Skin epidermis (tissue), 12 donors: ENCODE measurements around the gene MMAA.
"Not testable (repeated sequence)": the region's sequence is repeated elsewhere in the genome, so short reads cannot be mapped to it uniquely, and the experiment has no call there.

ENCODE experiments used
- H3K27ac ChIP-seq, 21 experiments: fragments of 200-600 bp; sonication (generic) in 11 of 21; one replicate each; pipeline ENCODE4 v1.5.0; 2020; ENCODE audit warnings: mild to moderate bottlenecking in 3 of 21, inconsistent platforms in 2 of 21, moderate library complexity in 2 of 21
- H3K4me3 ChIP-seq, 7 experiments: fragments of 200-600 bp; sonication (generic) in 2 of 7; one replicate each; pipeline ENCODE4 v1.5.0; 2020; ENCODE audit warnings: inconsistent platforms in 2 of 7, mild to moderate bottlenecking in 2 of 7, moderate library complexity in 1 of 7

The MMAA gene

DNA sequence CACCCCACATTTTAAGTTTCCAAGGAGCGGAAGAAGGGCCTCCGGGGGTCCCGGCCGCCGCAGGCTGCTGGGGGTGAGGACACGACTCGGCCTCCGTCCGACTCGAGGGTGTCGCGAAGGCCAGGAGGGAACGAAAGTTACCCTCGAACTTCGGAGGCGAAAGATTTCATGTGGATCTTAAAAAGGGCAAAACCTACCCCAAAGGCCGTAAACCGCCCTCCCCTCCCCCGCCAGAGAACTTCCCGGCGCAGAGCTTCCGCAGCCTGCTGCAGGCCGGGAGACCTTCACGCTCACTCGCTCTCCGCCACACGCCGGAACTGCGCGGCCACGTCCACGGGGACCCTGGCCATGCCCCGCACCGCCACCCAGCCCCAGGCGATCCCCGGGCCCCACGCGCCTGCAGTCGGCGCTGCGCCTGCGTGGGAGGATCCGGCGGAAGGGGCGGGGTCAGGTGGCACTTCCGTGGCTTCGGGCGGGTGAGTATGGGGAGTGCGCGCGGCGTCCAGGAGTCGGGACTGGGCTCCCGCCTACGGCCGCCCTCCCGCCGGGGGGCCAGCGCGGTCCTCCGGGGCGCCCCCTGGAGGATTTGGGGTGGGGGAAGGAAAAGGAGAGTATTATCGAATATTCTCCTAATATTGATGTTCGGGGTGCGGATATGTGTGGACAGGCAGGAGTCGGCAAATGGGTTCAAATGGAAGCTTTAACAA lies at the start of gene MMAA:
Gene MMAA (plus strand): TSS at position 454 of the 707 bp plus-strand sequence. CDS start 19,755 bp downstream, outside the sequence.
- Histone ChIP-seq H3K27ac (peak within 1 kb of the TSS; percentile 90 to 99 (median 97)), H3K4me3 (peak within 1 kb of the TSS; percentile 58 to 81 (median 72))

DNA sequence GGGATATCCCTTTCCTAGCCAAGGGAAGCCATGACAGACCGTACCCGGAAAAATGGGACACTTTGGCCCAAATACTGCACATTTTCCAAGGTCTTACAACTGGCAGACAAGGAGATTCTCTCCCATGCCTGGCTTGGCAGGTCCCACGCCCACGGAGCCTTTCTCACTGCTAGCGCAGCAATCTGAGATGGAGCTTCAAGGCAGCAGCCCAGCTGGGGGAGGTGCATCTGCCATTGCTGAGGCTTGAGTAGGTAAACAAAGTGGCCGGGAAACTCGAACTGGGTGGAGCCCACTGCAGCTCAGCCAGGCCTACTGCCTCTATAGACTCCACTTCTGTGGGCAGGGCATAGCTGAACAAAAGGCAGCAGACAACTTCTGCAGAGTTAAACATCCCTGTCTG lies 44.6 kb upstream of the MMAA start:
- not testable (repeated sequence) for H3K27ac ChIP-seq, H3K4me3 ChIP-seq

DNA sequence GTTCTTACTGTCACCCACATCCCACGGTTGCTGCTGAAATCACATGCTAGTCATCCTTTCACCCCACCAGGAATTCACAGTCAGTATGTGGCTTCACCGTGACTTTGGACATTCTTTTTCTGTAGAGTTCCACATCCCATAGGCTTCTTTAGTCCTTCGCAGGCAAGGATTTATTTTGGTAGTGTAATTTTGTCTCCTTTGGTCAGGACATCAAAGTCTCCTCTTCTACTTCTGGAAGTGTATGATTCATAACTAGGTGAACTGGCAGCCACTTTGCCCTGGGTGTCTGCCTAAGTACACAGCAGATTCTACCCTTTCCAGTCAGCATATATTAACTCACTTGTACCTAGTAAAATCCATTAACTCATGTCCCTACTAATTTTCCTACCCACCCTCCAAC lies 38.3 kb upstream of the MMAA start:
- H3K4me3 ChIP-seq: no peak overlapping the region
- H3K27ac ChIP-seq: no peak overlapping the region

DNA sequence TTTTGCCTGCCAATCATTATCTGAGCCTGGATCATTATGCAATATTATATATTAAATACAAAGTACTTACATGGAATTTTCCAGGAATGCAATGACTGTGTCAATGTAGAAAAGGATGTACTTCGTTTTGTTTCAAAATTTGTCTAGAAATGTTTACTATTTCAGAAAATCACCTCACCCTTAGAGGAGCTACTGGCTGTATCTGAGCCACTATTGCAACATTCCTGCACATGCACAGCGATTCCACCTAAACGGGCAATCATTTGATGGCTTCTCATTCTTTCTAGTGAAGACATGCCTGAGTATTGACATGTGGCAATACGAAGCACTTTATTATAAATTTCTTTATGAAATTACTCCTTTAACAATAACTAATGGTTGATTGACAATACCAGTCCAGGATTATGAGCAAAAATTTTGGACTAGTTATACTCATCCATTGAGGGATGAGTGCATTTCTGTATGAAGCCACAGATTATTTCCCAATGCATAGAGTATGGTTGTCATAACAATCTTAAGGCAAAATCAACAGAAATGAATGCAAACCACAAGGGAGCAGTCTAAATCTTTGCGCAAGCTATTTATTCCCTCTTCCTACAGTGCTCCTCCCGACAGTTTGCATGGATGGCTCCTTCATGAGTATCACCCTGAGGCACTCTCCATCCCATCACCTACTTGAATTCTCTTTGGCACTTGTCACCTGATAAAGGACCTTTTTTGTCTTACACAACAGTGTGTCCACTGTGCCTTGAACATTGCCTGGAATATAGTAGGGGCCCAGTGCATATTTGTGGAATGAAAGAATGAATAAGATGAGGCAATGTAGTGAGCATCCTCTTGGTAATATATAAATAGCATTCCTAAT lies 35.8 kb upstream of the MMAA start:
- H3K27ac ChIP-seq: no peak overlapping the region
- H3K4me3 ChIP-seq: no peak overlapping the region

DNA sequence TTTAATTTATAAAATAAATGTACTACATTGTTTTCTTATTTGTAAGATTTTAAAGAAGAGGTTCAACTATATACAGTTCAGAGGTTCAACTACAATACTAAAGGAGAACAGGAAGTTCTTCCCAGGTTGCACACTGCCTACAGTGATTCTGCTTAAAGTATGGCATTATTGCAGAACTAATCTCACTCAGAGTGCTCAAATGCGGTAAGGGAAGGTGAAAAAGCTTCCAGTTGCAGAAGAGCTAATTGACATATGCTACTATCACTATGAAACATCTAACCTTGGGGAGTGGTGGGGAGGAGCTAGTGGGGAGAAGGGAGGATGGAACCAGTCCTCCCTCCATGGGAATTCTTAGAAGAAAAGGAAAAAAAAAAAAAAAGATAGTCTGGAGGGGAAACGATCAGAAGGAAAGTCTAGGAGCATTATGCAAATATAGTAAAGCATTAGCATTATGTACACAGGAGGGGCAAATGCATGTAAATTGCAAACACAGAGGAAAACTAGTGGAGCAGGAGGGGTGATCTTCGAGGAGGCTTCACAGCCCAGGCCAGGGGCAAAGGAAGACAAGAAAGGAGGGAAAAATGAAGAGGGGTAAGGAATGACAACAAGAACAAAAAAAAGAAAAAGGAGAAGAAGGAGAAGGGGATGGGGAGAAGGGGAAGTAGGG lies 32.0 kb upstream of the MMAA start:
- no peak overlapping the region for H3K27ac ChIP-seq

DNA sequence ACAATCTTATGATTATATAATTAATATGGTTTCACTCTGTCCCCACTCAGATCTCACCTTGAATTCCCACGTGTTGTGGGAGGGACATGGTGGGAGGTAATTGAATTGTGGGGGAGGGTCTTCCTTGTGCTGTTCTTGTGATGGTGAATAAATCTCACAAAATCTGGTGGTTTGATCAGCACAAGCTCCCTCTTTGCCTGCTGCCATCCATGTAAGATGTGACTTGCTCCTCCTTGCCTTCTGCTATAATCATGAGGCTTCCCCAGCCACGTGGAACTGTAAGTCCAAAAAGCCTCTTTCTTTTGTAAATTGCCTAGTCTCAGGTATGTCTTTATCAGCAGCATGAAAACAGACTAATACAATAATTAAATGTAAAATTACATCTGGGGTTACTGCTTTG lies 29.8 kb upstream of the MMAA start:
- H3K4me3 ChIP-seq, H3K27ac ChIP-seq: not testable (repeated sequence)

More for the DNA sequence above, 32.0 kb upstream of the MMAA start:
- H3K4me3 ChIP-seq: no peak overlapping the region

DNA sequence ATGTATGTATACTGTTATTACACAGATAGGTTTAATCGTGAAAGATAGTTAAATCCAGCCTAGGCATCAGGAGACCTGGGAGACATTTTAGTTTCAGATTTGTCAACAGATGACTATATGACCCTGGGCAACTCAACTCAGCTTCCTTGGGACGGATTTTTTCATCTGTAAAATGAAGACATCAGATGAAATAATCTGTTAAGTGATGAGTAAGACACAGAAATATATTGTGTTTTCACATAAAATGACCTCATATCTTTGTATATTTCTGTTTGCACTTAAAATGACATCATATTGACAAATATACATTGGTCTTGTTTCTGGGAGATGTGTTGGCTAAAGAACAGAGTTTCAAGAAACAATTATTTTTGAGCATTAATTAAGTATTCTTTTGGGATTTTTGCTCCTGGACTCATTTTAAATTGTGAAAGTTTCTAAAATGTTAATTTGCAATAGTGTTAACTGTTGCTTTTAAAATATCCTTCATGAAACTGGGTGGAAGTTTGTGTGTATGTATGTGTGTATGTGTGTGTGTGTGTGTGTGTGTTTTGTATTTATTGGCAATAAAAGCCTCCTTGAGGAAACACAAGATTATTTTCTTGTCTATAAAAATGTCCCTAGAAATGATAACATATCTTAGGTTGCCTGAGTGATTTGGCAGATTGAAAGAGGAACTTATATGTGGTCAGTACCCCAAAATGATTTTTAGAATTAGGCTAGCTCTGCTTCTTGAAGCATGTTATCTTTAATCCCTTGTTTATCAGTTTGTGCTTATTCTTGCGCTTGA lies 29.1 kb upstream of the MMAA start:
- H3K27ac ChIP-seq: no peak overlapping the region
- no peak overlapping the region for H3K4me3 ChIP-seq

DNA sequence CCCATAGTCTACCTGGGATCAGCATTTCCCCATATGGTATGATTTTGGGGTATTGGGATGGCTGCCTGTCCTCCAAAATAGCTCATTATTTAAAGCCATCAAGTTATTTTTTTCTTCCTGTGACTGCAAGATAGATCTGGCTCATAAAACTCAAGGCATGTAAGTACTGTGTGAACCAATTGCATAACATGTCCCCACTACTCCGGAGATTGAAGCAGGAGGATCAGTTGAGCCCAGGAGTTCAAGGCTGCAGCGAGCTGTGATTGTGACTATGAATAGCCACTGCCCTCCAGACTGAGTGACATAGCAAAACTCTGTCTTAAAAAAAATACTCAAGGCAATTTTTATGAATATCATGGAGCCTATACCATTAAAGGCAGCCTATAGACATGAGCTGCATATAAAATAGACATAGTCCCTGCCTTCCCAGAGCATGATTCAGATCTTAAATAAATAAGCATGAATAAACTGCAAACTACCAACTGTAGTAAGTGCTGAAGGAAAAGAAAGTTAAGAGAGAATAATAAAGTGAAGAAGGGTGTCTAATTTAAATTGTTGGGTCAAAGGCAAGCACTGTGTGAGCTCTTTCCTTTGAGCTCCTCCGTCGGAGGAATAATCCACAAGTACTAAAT lies 16.9 kb upstream of the MMAA start:
- Histone ChIP-seq H3K27ac (no peak overlapping the region), H3K4me3 (no peak overlapping the region)

DNA sequence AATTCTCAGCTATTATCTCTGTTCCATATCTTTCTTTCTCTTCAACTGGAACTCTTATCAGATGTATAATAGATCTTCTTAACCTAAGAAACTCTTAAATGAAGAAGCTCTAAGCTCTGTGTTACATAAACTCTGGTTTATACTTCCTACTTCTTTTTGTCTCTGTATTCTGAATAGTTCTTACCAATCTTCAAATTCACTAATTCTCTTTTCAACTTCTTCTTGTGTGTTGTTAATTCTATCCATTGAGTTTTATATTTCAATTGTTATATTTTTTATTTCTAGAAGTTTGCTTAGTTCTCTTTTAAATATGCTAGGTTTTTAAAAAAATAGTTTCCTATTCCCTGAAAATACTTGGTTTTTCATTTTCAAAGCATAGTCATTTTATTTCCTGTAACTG lies 13.2 kb upstream of the MMAA start:
- H3K4me3 ChIP-seq: no peak overlapping the region
- no peak overlapping the region for H3K27ac ChIP-seq

DNA sequence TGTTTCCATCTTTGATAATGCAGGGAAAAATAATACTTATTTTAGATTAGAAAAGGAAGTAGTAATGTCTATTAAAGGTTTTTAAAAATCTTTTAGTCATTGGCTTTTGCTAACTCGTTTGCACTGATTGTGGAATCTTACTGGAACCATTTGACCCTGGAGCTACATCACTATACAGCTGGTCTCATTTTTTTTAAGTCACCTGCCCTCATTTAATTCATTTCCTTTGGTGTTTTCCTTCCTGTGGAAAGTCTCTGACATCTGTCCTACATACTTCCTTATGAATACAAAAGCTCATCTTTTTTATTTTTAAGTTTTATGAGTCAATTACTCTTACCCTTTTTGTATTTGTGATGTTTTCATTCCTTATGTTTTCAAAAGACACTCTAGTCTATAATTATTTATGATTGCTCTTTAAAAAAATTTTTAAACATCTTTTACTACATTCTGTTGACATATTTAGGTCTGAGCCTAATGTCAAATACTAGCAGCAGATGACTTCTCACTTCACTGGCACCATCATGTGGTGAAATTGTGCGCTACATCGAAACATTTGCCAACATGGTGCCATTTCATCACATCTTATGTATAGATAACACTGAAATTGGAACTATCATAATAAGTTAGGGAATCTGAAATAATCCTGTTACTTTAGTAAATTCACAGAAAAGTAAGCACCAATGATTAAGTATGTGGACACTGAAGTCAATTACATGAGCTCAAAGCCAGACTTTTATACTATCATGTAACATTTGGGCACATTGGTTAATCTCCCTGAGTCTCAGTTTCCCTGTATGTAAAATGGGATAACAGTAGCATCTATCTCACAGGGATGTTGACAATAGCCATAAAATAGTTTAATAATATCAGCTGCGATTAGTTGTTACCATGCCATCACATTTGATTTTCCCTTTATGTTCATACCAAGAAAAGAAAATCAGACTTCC lies 9.4 kb upstream of the MMAA start:
- Histone ChIP-seq H3K27ac (no peak overlapping the region), H3K4me3 (no peak overlapping the region)

DNA sequence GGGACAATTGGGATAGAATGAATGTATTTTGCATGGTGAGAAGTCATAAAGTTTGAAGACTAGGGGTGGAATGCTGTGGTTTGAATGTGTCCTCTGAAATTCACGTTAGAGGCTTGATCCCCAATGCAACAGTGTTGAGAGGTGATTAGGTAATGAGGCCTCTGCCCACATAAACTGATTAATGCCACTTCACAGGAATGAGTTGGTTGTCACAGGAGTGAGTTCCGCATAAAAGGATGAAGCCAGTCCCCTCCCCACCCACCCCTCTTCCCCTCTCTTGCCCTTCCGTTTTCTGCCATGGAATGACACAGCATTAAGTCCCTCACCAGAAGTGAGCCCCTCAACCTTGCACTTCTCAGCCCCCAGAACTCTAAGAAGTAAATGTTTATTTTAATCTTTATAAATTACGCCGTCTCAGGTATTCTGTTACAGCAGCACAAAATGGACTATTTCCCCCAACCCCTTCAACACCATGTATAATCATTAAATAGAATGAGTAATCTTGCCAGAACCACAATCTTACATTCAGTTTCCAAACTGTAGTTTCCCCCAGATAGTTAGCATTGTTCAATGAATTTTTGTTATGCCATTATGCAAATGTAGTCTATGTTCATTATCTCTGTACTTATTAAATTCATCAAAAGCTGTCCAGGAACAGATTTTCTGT lies 5.5 kb upstream of the MMAA start:
- H3K4me3 ChIP-seq: no peak overlapping the region
- H3K27ac ChIP-seq: no peak overlapping the region

DNA sequence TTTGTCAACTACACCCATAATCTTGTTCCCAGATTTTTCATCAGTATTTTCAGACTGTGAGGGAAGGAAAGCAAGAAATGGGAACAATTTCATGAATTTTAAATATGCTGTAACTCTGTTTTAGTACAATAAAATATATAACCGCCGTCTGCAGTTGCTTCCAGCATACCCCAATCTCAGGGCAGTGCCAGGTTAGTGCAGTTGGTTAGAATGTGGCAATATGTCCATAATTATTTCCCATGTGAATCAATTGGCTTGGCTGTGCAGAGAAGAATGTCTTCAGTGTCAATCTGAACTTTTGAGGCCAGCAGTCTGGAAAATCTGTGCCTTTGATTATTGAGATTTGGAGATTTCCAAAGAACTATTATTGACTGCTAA lies 5.0 kb upstream of the MMAA start:
- Histone ChIP-seq H3K4me3 (no peak overlapping the region), H3K27ac (no peak overlapping the region)

DNA sequence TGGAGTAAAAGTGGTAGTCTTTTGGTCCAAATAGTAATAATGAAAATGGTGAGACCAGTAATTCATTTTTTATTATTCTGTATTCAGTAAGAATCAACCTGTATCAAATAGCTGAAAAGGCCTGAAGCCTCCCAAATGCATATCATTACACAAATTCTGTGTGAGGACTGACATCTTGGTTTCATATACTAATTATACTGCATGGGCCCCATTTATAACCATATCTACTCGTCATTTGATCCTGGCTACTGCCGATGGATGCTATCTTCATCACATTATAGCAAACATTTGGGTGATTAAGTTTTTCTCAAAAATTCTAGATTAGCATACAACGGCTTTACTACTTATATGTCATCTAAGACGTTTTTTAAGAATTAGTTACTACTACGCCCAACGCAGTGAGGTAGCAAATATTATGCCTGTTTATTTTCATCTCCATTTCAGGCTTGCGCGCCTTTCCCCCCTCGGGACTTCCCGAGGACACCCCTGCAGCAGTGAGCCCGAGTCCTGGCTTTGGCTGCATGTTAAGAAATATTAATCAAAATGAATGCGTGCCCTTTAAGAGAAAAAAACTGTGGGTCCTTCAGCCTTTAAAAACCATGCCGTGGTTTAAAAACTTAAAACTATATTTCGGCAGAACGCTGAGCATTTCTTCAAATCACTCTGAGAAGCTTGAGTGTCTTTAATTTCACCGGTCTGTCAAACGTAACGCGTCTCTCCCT lies 814 bp upstream of the MMAA start:
- Histone ChIP-seq H3K4me3 (peak overlapping the region; percentile 58 to 81 (median 72)), H3K27ac (peak overlapping the region; percentile 90 to 99 (median 97))

DNA sequence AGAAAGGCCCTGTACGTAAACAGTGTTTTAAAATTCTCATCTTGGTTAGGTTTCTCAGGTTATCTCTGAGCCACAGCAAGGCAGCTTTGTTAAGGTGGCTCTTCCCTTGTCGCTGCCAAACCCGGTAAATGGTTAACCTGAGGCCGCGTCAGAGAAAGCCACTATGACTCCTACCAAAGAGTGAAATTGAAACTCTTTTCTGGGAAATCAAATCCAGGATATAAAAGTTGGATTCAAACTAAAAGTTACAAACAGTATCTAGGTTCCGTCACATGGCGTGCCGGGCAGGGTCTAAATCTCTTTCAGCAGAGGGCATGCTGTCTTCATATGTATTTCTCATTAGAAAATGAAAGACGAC lies 433 bp downstream of the MMAA start:
- H3K4me3 ChIP-seq: peak overlapping the region; percentile 58 to 81 (median 72)
- H3K27ac ChIP-seq: peak overlapping the region; percentile 90 to 99 (median 97)

DNA sequence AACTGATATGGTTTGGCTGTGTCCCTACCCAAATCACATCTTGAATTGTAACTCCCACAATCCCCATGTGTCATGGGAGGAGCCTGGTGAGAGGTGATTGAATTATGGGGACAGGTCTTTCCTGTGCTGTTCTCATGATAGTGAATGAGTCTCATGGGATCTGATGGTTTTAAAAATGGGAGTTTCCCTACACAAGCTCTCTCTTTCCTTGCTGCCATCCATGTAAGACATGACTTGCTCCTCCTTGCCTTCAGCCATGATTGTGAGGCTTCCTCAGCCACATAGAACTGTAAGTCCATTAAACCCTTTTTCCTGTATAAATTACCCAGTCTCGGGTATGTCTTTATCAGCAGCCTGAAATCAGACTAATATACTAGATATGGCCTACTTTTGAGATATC lies 2.9 kb downstream of the MMAA start:
- not testable (repeated sequence) for H3K27ac ChIP-seq, H3K4me3 ChIP-seq

DNA sequence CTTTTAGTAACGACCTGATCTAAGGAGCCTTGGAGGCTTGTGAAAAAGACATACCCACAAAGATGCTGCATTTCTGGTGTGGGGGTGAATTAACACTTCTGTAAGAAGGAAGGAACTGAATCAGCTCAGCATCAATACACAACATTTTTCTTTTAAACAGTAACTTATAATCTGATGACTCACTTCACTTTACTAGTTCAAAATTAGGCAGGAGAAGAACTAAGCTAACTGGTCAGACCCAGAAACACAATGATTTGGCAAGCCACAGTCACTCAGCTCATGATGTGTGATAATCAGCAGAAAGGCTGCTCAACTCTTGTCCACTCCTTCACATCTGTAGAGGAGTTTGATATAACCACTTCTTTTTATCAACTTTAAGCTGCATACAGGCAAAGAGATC lies 4.6 kb downstream of the MMAA start:
- H3K4me3 ChIP-seq: no peak overlapping the region
- no peak overlapping the region for H3K27ac ChIP-seq
